WERI-Rb-1 (cell line): Measurements from ENCODE around the gene RHBDL2.

Source experiments
- DNase-seq: peaks from one replicate; pipeline ENCODE4 v3.0.0-alpha.2; 2020
- H3K27ac ChIP-seq: fragments of 250-450 bp; sonication (Bioruptor Pico); 2 replicates; pipeline ENCODE4 v1.5.1; 2020; ENCODE audit warnings: mild to moderate bottlenecking, moderate library complexity
- H3K27me3 ChIP-seq: fragments of 250-450 bp; sonication (Bioruptor Pico); 2 replicates; pipeline ENCODE4 v1.5.1; 2021; ENCODE audit warnings: mild to moderate bottlenecking, low read depth, moderate library complexity; ENCODE audit not compliant: insufficient read depth, severe bottlenecking
- H3K36me3 ChIP-seq: fragments of 250-450 bp; sonication (Bioruptor Pico); 2 replicates; pipeline ENCODE4 v1.5.1; 2020; ENCODE audit warnings: mild to moderate bottlenecking, moderate library complexity
- H3K4me3 ChIP-seq: 2 replicates; pipeline ENCODE4 v1.5.1; 2011; ENCODE audit warnings: low read depth, mild to moderate bottlenecking, control low read depth, low read length
- H3K9me3 ChIP-seq: fragments of 250-450 bp; sonication (Bioruptor Pico); 2 replicates; pipeline ENCODE4 v1.5.1; 2021; ENCODE audit warnings: mild to moderate bottlenecking, moderate library complexity; ENCODE audit not compliant: severe bottlenecking
- TF ChIP-seq, protein P1 (sequence below): IDR thresholded peaks from 2 replicates; pipeline ENCODE4 v1.5.1; 2011; ENCODE audit warnings: low read depth, mild to moderate bottlenecking, control low read depth, inconsistent platforms, low read length

RHBDL2 gene

DNA sequence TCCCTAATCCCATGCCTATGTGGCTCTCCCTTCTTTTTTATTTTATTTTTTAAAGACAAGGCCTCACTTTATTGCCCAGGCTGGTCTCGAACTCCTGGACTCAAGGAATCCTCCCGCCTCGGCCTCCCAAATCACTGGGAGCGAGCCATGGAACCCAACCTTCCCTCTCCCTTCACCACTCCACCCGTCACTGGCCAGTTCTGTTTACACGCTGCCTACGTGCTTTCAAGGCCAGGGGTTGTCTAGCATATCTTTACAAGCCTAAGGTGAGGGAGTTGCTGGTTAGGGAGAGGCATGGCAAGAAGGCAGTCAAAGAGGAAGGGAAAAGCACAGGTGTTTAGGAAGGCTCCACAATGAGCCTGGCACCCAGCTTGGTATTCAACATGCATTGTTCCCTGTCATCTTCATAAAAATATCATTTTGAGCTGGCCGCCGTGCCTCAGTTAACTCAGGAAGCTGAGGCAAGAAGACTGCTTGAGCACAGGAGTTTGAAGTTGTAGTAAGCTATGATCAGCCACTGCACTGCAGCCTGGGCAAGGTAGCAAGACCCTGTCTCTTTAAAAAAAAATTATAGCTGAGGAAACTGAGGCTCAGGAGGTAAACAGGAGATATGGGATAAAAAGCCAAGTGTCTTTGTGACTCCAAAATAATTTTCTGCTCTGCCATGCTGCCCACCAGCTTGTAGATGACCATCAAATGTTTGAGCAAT is 1.1 kb downstream of the RHBDL2 start:
- TF ChIP-seq, protein P1, sequence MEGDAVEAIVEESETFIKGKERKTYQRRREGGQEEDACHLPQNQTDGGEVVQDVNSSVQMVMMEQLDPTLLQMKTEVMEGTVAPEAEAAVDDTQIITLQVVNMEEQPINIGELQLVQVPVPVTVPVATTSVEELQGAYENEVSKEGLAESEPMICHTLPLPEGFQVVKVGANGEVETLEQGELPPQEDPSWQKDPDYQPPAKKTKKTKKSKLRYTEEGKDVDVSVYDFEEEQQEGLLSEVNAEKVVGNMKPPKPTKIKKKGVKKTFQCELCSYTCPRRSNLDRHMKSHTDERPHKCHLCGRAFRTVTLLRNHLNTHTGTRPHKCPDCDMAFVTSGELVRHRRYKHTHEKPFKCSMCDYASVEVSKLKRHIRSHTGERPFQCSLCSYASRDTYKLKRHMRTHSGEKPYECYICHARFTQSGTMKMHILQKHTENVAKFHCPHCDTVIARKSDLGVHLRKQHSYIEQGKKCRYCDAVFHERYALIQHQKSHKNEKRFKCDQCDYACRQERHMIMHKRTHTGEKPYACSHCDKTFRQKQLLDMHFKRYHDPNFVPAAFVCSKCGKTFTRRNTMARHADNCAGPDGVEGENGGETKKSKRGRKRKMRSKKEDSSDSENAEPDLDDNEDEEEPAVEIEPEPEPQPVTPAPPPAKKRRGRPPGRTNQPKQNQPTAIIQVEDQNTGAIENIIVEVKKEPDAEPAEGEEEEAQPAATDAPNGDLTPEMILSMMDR: no peak
- Histone ChIP-seq H3K27me3 (no peaks in the 10 kb centered on the region), H3K4me3 (no peak overlapping the region), H3K9me3 (no peaks in the 10 kb centered on the region), H3K27ac (no peak overlapping the region), H3K36me3 (no peaks in the 10 kb centered on the region)
- no peak for DNase-seq

DNA sequence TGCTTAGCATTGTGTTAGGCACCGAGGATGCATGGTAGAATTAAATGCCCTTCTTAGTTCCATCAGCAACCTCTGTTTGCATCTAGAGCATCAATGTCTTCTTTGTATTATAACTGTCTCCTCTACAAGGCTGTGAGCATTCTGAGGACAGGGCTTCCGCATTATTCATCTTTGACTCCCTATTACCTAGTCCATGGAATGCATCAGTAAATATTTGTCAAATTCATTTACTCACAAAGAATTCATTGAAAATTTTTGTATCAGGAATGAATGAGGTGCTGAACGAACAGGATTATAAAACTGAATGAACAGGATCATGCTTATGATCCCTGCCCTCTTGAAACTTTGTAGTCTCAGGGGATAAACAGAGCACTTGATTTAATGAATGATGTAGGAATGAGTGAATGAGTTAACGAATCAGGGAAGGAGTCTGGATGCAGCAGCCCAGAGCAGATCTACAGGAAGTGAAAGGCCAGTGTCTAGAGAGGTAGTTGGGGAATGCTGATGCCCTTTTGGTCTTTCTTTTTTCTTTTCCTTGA is 2.8 kb downstream of the RHBDL2 start:
- H3K27ac ChIP-seq: no peak overlapping the region
- H3K36me3 ChIP-seq: no peaks in the 10 kb centered on the region
- H3K27me3 ChIP-seq: no peaks in the 10 kb centered on the region
- DNase-seq: no peak
- H3K9me3 ChIP-seq: no peaks in the 10 kb centered on the region
- TF ChIP-seq, protein P1: no peak
- H3K4me3 ChIP-seq: no peak overlapping the region

DNA sequence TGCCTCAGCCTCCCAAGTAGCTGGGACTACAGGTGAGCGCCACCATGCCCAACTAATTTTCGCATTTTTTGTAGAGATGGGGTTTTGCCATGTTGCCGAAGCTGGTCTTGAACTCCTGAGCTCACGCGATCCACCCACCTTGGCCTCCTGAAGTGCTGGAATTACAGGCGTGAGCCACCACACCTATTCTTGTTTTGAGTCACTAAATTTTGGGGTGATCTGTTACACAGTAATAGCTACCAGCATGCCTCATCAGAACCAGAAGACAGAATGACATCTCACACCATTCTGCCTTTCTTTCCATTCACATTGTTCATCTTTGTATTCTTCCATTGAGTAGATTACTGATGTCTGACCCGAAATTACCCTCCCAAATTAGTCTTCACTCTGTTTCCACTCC is 9.1 kb downstream of the RHBDL2 start:
- Histone ChIP-seq H3K27me3 (no peaks in the 10 kb centered on the region), H3K27ac (no peak overlapping the region), H3K4me3 (no peak overlapping the region), H3K36me3 (no peaks in the 10 kb centered on the region), H3K9me3 (no peaks in the 10 kb centered on the region)
- DNase-seq: no peak
- TF ChIP-seq, protein P1: no peak

DNA sequence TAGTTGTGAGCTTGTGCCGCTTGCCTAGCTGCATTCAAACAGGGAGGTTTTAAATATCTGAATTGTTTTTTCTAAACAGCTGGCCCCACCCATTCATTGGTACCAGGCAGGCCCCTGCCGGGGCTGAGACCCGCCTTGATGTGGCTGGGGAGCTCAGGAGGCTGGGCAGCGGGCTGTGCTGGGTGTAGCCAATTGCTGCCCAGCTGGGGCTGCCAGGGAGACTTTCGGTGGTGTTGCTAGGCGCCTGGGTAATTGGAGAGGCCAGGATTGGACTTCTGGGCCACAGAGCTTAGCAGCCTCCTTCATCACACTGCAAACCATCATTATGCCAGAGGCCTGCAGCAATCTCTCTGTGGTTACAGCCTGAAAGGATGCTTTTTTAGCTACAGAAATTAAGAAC is 12.2 kb downstream of the RHBDL2 start:
- no peaks in the 10 kb centered on the region for H3K27me3 ChIP-seq
- TF ChIP-seq, protein P1: no peak
- no peaks in the 10 kb centered on the region for H3K9me3 ChIP-seq
- H3K27ac ChIP-seq: no peak overlapping the region
- H3K4me3 ChIP-seq: no peak overlapping the region
- no peak for DNase-seq
- H3K36me3 ChIP-seq: no peaks in the 10 kb centered on the region

DNA sequence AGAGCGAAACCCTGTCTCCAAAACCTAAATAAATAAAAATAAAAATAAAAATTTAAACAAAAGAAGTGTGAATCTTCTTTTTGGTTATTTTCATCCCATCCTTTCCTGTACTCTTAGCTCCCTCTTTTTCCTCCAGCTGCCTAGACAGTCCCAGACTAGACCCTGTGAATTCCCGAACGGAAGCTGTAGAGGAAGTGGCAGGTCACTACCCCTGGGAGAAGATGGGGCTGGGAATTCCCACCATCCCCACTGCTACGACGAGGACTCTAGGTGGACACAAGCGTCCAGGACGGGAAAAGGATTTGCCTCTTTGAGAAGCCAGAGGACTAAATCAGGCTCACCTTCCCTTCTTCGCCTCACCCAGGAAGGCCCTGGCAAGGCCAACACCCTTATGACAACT is 12.6 kb downstream of the RHBDL2 start:
- TF ChIP-seq, protein P1: no peak
- DNase-seq: no peak
- Histone ChIP-seq H3K36me3 (no peaks in the 10 kb centered on the region), H3K27ac (no peak overlapping the region), H3K27me3 (no peaks in the 10 kb centered on the region), H3K9me3 (no peaks in the 10 kb centered on the region), H3K4me3 (no peak overlapping the region)

DNA sequence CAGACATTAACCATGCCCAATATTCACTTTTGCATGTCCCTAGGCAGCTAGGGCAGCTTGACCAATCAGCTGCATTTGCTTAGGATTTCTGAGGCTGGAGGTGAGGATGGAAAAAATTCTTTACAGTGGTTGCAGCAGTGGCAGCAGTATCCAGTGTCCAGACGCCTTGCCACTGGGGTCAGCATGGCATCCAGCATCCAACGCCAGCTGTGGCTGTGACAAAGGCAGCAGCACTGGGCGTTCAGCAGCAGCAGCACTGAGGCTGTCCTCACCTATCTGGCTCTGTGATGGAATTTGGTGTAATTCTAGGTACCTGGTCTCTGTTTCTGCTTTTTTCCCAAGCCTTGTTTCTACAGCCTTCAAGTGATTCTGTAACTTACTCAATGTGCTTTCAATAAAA is 15.5 kb downstream of the RHBDL2 start:
- Histone ChIP-seq H3K27ac (no peak overlapping the region), H3K4me3 (no peak overlapping the region), H3K9me3 (no peaks in the 10 kb centered on the region), H3K36me3 (no peaks in the 10 kb centered on the region), H3K27me3 (no peaks in the 10 kb centered on the region)
- TF ChIP-seq, protein P1: no peak
- DNase-seq: no peak
